Endodermal cell (in vitro differentiated cells): ENCODE measurements around the gene IQCH. TPM values are rescaled to one million over a fixed set of nuclear protein-coding genes. Genes with fewer than 3 reads are reported as not detected.

ENCODE experiments used
- DNase-seq: peaks from one replicate; pipeline ENCODE4 v3.0.0-alpha.2; 2017
- H3K27ac ChIP-seq: 2 replicates; pipeline ENCODE4 v1.5.1; 2013; ENCODE audit warnings: mild to moderate bottlenecking, low read depth, low read length, moderate library complexity
- H3K27me3 ChIP-seq: 2 replicates; pipeline ENCODE4 v1.6.1; 2013; ENCODE audit warnings: mild to moderate bottlenecking, low read length, moderate library complexity; ENCODE audit not compliant: insufficient read depth, control insufficient read depth, poor library complexity, severe bottlenecking
- H3K36me3 ChIP-seq: 2 replicates; pipeline ENCODE4 v1.7.0; 2013; ENCODE audit warnings: mild to moderate bottlenecking, low read length, moderate library complexity; ENCODE audit not compliant: control insufficient read depth, insufficient read depth
- H3K4me1 ChIP-seq: one replicate; pipeline ENCODE4 v1.7.0; 2013; ENCODE audit warnings: low read length; ENCODE audit not compliant: control insufficient read depth, insufficient read depth
- H3K4me3 ChIP-seq: 2 replicates; pipeline ENCODE4 v1.5.1; 2013; ENCODE audit warnings: mild to moderate bottlenecking, low read length, moderate library complexity
- H3K9ac ChIP-seq: 2 replicates; pipeline ENCODE4 v1.6.1; 2013; ENCODE audit warnings: mild to moderate bottlenecking, low read length, moderate library complexity; ENCODE audit not compliant: poor library complexity, severe bottlenecking; ENCODE audit errors: extremely low read depth
- H3K9me3 ChIP-seq: 2 replicates; pipeline ENCODE4 v1.6.1; 2013; ENCODE audit warnings: mild to moderate bottlenecking, low read length, moderate library complexity; ENCODE audit not compliant: control insufficient read depth
- H3K27ac Mint-ChIP-seq: 2 replicates; pipeline ENCODE4 v1.8.0; 2020; ENCODE audit warnings: mixed read lengths
- H3K27me3 Mint-ChIP-seq: 2 replicates; pipeline ENCODE4 v1.8.0; 2021; ENCODE audit warnings: mild to moderate bottlenecking, mixed read lengths; ENCODE audit not compliant: insufficient read depth
- H3K36me3 Mint-ChIP-seq: 2 replicates; pipeline ENCODE4 v1.8.0; 2020; ENCODE audit warnings: low read depth, mixed read lengths
- H3K4me1 Mint-ChIP-seq: 2 replicates; pipeline ENCODE4 v1.8.0; 2020; ENCODE audit warnings: mixed read lengths
- H3K4me3 Mint-ChIP-seq: 2 replicates; pipeline ENCODE4 v1.8.0; 2020; ENCODE audit warnings: mild to moderate bottlenecking, moderate library complexity, mixed read lengths
- H3K9me3 Mint-ChIP-seq: 2 replicates; pipeline ENCODE4 v1.8.0; 2020; ENCODE audit warnings: mild to moderate bottlenecking, mixed read lengths
- CTCF ChIP-seq: fragments of 200-600 bp; sonication (generic); conservative IDR thresholded peaks from 2 replicates; pipeline ENCODE4 v1.5.0; 2021; ENCODE audit warnings: antibody characterized with exemption, mild to moderate bottlenecking
- WGBS, 2 experiments: methylation state at CpG; one replicate each; pipeline versions ENCODE4 v1.1.5 to v1.1.7; 2013; ENCODE audit warnings: missing lambda C conversion rate in 2 of 2, mixed read lengths in 1 of 2; ENCODE audit not compliant: insufficient coverage in 1 of 2, insufficient read length in 1 of 2; 5-methylcytosine and 5-hydroxymethylcytosine counted together
- total RNA-seq, 2 donors: library from RNA; stranded (reverse); fragmentation: NEBNext Ultra II Directional in 1 of 2; extraction: Animal tissue kit (Norgen Biotek cat#: 25700) in 1 of 2; gene quantifications; 2 replicates in 1 of 2; 3 replicates in 1 of 2; pipeline ENCODE4 v1.2.1, GENCODE V29; 2021

The IQCH gene
- total RNA-seq, 2 donors from 2014 or later, result 6.2 to 12.8 TPM

DNA sequence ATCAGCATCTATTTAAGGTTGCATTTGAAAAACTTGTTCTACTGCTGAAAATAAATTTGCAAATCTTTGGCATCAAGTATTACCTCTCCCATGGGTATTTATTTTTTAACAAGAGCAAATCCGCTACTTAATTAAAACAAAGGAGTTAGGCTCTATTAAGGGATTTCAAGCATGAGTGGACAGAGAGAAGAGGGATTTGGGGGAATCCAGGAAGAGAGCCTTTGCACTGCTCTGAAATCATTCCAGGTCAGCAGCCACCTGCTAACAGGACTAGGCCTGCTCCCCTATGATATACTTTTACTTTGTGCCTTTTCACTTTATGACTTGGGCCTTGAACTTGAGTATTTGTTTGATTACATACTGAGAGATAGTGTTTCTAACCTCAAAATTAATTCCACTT lies 57.1 kb downstream of the IQCH start:
- no peaks in the 10 kb centered on the region for H3K9me3 Mint-ChIP-seq
- H3K36me3 ChIP-seq, result no peaks in the 10 kb centered on the region
- no peak for DNase-seq
- H3K27ac ChIP-seq, result no peak overlapping the region
- H3K4me3 ChIP-seq, result no peak overlapping the region
- H3K4me1 Mint-ChIP-seq, result peaks cover 10% of the 10 kb centered on the region
- no peaks in the 10 kb centered on the region for H3K36me3 Mint-ChIP-seq
- no peaks in the 10 kb centered on the region for H3K4me1 ChIP-seq
- H3K27ac Mint-ChIP-seq, result no peak overlapping the region
- no peak overlapping the region for H3K4me3 Mint-ChIP-seq
- no peaks in the 10 kb centered on the region for H3K9me3 ChIP-seq
- no peak for TF ChIP-seq CTCF
- H3K27me3 Mint-ChIP-seq, result no peaks in the 10 kb centered on the region
- H3K9ac ChIP-seq, result no peak overlapping the region
- H3K27me3 ChIP-seq, result no peaks in the 10 kb centered on the region
- WGBS, 2 experiments, result 92% methylated on average over 1 of the region's 1 CpG; no CpG with 5 or more reads in 1 of the 2 experiments

- TF ChIP-seq CTCF, result no peak
- Mint-ChIP-seq H3K27me3 (peaks cover 2% of the 10 kb centered on the region), H3K27ac (no peak overlapping the region), H3K9me3 (peaks cover 9% of the 10 kb centered on the region), H3K4me3 (no peak overlapping the region), H3K36me3 (peaks cover 9% of the 10 kb centered on the region), H3K4me1 (no peaks in the 10 kb centered on the region)
- H3K36me3 ChIP-seq, result no peaks in the 10 kb centered on the region
- H3K9ac ChIP-seq, result no peak overlapping the region
- DNase-seq, result no peak
- 92 to 100% methylated on average over 3 of the region's 3 CpGs for WGBS, 2 experiments
- no peak overlapping the region for H3K27ac ChIP-seq
- peaks cover 10% of the 10 kb centered on the region for H3K9me3 ChIP-seq
- no peaks in the 10 kb centered on the region for H3K4me1 ChIP-seq
- H3K27me3 ChIP-seq, result no peaks in the 10 kb centered on the region
- no peak overlapping the region for H3K4me3 ChIP-seq
Observed at GRCh38 chr15:67319961-67320360, 65.4 kb downstream of the IQCH start.

GRCh38 chr15:67321352-67321751 lies 66.8 kb downstream of the IQCH start:
- TF ChIP-seq CTCF, result no peak
- no peak for DNase-seq
- Mint-ChIP-seq H3K27me3 (peaks cover 2% of the 10 kb centered on the region), H3K4me3 (no peak overlapping the region), H3K4me1 (no peaks in the 10 kb centered on the region), H3K27ac (no peak overlapping the region), H3K9me3 (peaks cover 15% of the 10 kb centered on the region), H3K36me3 (peaks cover 11% of the 10 kb centered on the region)
- no peaks in the 10 kb centered on the region for H3K27me3 ChIP-seq
- H3K9me3 ChIP-seq, result peaks cover 10% of the 10 kb centered on the region
- no peak overlapping the region for H3K27ac ChIP-seq
- H3K36me3 ChIP-seq, result no peaks in the 10 kb centered on the region
- no peak overlapping the region for H3K4me3 ChIP-seq
- no peak overlapping the region for H3K9ac ChIP-seq
- no peaks in the 10 kb centered on the region for H3K4me1 ChIP-seq
